Hepatocyte (in vitro differentiated cells): ENCODE data around the gene CCDC144A. TPM values are rescaled to one million over a fixed set of nuclear protein-coding genes. Genes with fewer than 3 reads are reported as not detected.

ENCODE experiments used
- DNase-seq: peaks from one replicate; pipeline ENCODE4 v3.0.0-alpha.2; 2016; ENCODE audit warnings: low spot score
- H2AFZ ChIP-seq: fragments of 200-600 bp; sonication (generic); 2 replicates; pipeline ENCODE4 v1.6.0; 2016; ENCODE audit warnings: antibody characterized with exemption, mild to moderate bottlenecking
- H3K27ac ChIP-seq: fragments of 200-600 bp; sonication (generic); 2 replicates; pipeline ENCODE4 v1.5.1; 2016; ENCODE audit warnings: mild to moderate bottlenecking
- H3K27me3 ChIP-seq: fragments of 200-600 bp; sonication (generic); 2 replicates; pipeline ENCODE4 v1.6.1; 2016
- H3K36me3 ChIP-seq: fragments of 200-600 bp; sonication (generic); replicated peaks from 2 replicates; pipeline ENCODE4 v1.5.1; 2016; ENCODE audit warnings: low read depth; ENCODE audit not compliant: insufficient read depth
- H3K4me1 ChIP-seq: fragments of 200-600 bp; sonication (generic); 2 replicates; pipeline ENCODE4 v1.5.1; 2016; ENCODE audit warnings: mild to moderate bottlenecking, moderate library complexity; ENCODE audit not compliant: insufficient read depth
- H3K4me2 ChIP-seq: fragments of 200-600 bp; sonication (generic); 2 replicates; pipeline ENCODE4 v1.6.0; 2016
- H3K4me3 ChIP-seq: fragments of 200-600 bp; sonication (generic); 2 replicates; pipeline ENCODE4 v1.5.1; 2016; ENCODE audit warnings: mild to moderate bottlenecking
- H3K79me2 ChIP-seq: fragments of 200-600 bp; sonication (generic); 2 replicates; pipeline ENCODE4 v1.6.0; 2017; ENCODE audit warnings: mild to moderate bottlenecking
- H3K9me2 ChIP-seq: fragments of 200-600 bp; sonication (generic); replicated peaks from 2 replicates; pipeline ENCODE4 v1.6.0; 2017; ENCODE audit warnings: mild to moderate bottlenecking; ENCODE audit not compliant: insufficient read depth
- H3K9me3 ChIP-seq: fragments of 200-600 bp; sonication (generic); 2 replicates; pipeline ENCODE4 v1.5.1; 2016; ENCODE audit warnings: low read depth, mild to moderate bottlenecking
- H4K20me1 ChIP-seq: fragments of 200-600 bp; sonication (generic); 2 replicates; pipeline ENCODE4 v1.6.0; 2016; ENCODE audit warnings: mild to moderate bottlenecking; ENCODE audit not compliant: insufficient read depth, poor library complexity, severe bottlenecking
- EZH2 ChIP-seq: fragments of 200-600 bp; sonication (generic); IDR thresholded peaks from 2 replicates; pipeline ENCODE4 v1.6.1; 2016; ENCODE audit warnings: antibody characterized with exemption, mild to moderate bottlenecking, borderline replicate concordance
- EZH2phosphoT487 ChIP-seq: fragments of 200-600 bp; sonication (generic); IDR thresholded peaks from one replicate; pipeline ENCODE4 v1.6.1; 2018; ENCODE audit warnings: antibody characterized with exemption, mild to moderate bottlenecking, low read depth, moderate library complexity; ENCODE audit not compliant: unreplicated experiment, severe bottlenecking
- WGBS: methylation state at CpG from one replicate; pipeline ENCODE4 v1.1.6; 2016; ENCODE audit warnings: low lambda C conversion rate; ENCODE audit errors: missing lambda C conversion rate; 5-methylcytosine and 5-hydroxymethylcytosine counted together
- polyA plus RNA-seq: library from polyadenylated mRNA; unstranded; fragments of >200 nt; fragmentation: Nextera tagmentation; extraction: Ambion mirVana; gene quantifications from 2 replicates; pipeline ENCODE4 v1.2.1, GENCODE V29; 2016
- total RNA-seq: library from RNA; depleted of rRNA; stranded (reverse); fragments of >200 nt; gene quantifications from 2 replicates; pipeline ENCODE4 v1.2.3, GENCODE V29; 2014
- TF ChIP-seq, protein P1 (sequence below): fragments of 200-600 bp; sonication (generic); IDR thresholded peaks from 2 replicates; pipeline ENCODE4 v1.5.1; 2016; ENCODE audit warnings: antibody characterized with exemption, mild to moderate bottlenecking; ENCODE audit not compliant: poor library complexity

CCDC144A gene
- total and polyA plus RNA-seq, 2 experiments from 2014 or later: 0.47 to 0.50 TPM

DNA sequence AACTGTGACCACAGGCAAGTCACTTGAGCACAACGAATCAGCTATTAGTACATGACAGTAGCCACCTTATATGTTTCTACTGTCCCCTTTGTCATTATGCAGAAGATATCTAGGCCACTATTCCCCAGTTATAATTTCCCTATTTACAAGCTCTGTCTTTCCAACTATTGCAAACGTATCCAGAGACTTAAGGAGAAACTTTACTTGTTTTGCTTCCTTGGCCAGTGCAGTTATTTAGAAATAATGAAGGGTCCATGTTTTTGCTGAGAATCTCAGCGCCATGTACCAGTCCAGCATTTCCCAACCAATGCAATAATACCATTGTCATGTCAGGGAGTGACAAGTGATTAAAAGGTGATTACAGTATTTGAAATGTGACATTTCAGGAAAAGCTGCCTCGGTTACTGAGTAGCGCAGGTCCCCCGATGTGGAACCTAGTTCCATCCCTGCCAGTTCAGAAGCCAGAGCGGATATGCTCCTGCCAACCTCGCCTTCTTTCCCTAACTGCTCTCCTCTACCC lies 37.1 kb upstream of the CCDC144A start:
- 18% methylated on average over 8 of the region's 8 CpGs for whole genome bisulfite sequencing
- no peaks in the 10 kb centered on the region for H3K9me3 ChIP-seq
- TF ChIP-seq, protein P1, sequence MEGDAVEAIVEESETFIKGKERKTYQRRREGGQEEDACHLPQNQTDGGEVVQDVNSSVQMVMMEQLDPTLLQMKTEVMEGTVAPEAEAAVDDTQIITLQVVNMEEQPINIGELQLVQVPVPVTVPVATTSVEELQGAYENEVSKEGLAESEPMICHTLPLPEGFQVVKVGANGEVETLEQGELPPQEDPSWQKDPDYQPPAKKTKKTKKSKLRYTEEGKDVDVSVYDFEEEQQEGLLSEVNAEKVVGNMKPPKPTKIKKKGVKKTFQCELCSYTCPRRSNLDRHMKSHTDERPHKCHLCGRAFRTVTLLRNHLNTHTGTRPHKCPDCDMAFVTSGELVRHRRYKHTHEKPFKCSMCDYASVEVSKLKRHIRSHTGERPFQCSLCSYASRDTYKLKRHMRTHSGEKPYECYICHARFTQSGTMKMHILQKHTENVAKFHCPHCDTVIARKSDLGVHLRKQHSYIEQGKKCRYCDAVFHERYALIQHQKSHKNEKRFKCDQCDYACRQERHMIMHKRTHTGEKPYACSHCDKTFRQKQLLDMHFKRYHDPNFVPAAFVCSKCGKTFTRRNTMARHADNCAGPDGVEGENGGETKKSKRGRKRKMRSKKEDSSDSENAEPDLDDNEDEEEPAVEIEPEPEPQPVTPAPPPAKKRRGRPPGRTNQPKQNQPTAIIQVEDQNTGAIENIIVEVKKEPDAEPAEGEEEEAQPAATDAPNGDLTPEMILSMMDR: no peak
- no peak for TF ChIP-seq EZH2phosphoT487
- TF ChIP-seq EZH2: no peak
- no peak for DNase-seq
- peaks cover 16% of the 10 kb centered on the region for H3K79me2 ChIP-seq
- H3K4me2 ChIP-seq: peak overlapping the region; percentile 84
- H2AFZ ChIP-seq: peak overlapping the region; percentile 81
- H3K9me2 ChIP-seq: no peaks in the 10 kb centered on the region
- peak overlapping the region; percentile 91 for H3K27ac ChIP-seq
- no peaks in the 10 kb centered on the region for H3K27me3 ChIP-seq
- H4K20me1 ChIP-seq: no peaks in the 10 kb centered on the region
- peak overlapping the region; percentile 29 for H3K4me3 ChIP-seq
- peaks cover 6% of the 10 kb centered on the region for H3K4me1 ChIP-seq
- no peaks in the 10 kb centered on the region for H3K36me3 ChIP-seq

DNA sequence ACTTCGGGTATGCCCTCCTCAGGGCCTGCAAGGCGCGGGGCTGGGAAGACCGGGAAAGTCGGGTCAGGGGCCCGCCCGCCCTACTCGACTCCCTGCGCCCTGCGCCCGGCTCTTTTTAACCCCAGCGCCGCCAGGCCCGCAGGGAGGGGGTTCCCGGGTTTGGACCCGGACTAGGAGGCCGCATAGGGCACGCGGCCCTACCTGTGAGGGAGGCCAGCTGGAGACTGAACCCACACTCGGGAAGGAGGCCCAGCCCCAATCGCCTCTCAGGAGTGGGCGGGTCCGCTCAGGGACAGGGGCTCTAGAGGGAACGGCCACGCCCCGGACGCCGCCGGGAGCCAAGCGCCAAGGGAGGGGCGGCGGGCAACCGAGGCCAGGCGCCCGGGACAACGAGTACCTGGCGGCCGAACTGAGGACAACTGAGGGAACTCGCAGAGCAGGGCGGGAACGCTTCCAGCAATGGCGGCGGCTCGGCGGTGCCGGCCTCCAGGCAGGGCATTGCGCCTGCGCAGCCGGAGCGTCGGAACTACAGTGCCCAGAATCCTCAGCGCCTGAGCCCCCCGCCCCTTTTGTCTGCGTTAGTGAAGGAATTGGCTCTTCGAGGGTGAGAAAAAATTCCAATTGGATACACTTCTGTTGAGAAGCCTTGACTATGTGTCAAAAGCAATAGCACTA lies 36.5 kb upstream of the CCDC144A start, which contains the start of gene ZNF624:
ZNF624 (minus strand) TSS at position 484 of the 675 bp plus-strand sequence.
- H3K4me1 ChIP-seq: peaks cover 6% of the 10 kb centered on the region
- H2AFZ ChIP-seq: peak within 1 kb of the TSS; percentile 81
- H3K9me3 ChIP-seq: no peaks in the 10 kb centered on the region
- TF ChIP-seq EZH2phosphoT487 (no peak), EZH2 (no peak)
- TF ChIP-seq, protein P1: no peak
- H3K9me2 ChIP-seq: no peaks in the 10 kb centered on the region
- H4K20me1 ChIP-seq: no peaks in the 10 kb centered on the region
- 1% methylated on average over 36 of the region's 55 CpGs for WGBS
- H3K4me2 ChIP-seq: peak within 1 kb of the TSS; percentile 84
- DNase-seq: peak; percentile 98
- H3K79me2 ChIP-seq: peaks cover 16% of the 10 kb centered on the region
- no peaks in the 10 kb centered on the region for H3K36me3 ChIP-seq
- peak within 1 kb of the TSS; percentile 91 for H3K27ac ChIP-seq
- H3K4me3 ChIP-seq: peak within 1 kb of the TSS; percentile 29
- H3K27me3 ChIP-seq: no peaks in the 10 kb centered on the region

DNA sequence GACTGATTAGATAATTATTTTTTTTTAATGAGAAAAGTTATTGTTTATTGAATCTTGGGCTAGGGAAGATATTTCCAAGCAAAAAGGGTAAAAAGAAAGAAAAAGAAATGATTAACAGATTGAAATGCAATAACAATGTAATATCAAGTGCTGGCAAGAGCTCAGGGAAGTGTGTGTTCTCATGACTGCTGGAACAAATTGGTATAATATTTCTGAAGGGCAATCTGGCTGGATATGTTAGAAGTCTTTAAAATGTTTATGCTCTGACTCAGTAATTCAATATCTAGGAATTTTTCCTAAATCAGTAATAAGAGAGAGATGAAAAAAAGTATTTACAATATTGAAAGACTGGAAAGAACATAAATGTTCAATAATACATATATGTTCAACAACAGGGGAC lies 28.8 kb upstream of the CCDC144A start:
- Histone ChIP-seq H3K27ac (no peak overlapping the region), H4K20me1 (no peaks in the 10 kb centered on the region), H3K4me1 (no peaks in the 10 kb centered on the region), H3K79me2 (no peaks in the 10 kb centered on the region), H3K36me3 (no peaks in the 10 kb centered on the region), H3K9me3 (no peaks in the 10 kb centered on the region), H2AFZ (no peak overlapping the region), H3K4me3 (no peak overlapping the region), H3K9me2 (no peaks in the 10 kb centered on the region), H3K27me3 (peaks cover 15% of the 10 kb centered on the region), H3K4me2 (no peak overlapping the region)
- no peak for DNase-seq
- TF ChIP-seq EZH2 (no peak), EZH2phosphoT487 (no peak)
- TF ChIP-seq, protein P1: no peak
